NCI-H1105 (cell line): ENCODE results near the gene SEC24B.
"Not testable (repeated sequence)": the region's sequence is repeated elsewhere in the genome, so short reads cannot be mapped to it uniquely, and the experiment has no call there.

Experiments used
- DNase-seq: peaks from one replicate; lab custom pipeline; 2025; lab: John Stamatoyannopoulos, UW

The SEC24B gene

GRCh38 chr4:109578846-109579245 lies 145.2 kb downstream of the SEC24B start:
- DNase-seq = no peak

- not testable (repeated sequence) for DNase-seq
Measured at GRCh38 chr4:109579997-109580396, 146.4 kb downstream of the SEC24B start.

- DNase-seq = no peak
Measured at GRCh38 chr4:109588176-109588575, 154.6 kb downstream of the SEC24B start.

GRCh38 chr4:109589119-109589518 lies 155.5 kb downstream of the SEC24B start:
- no peak for DNase-seq

- DNase-seq = no peak
Measured at GRCh38 chr4:109589605-109590004, 156.0 kb downstream of the SEC24B start.
